Measurements from ENCODE around the gene CD86. TPM values are rescaled to one million over a fixed set of nuclear protein-coding genes. Genes with fewer than 3 reads are reported as not detected.

The CD86 gene
- total and polyA plus RNA-seq, 2 of the 8 experiments (the other 6 are each of a cell fraction or from before 2014, with no cell fraction given) = 0.12 to 0.30 TPM

GRCh38 chr3:122031123-122031468 lies 24.1 kb upstream of the CD86 start:
- H2BK5ac ChIP-seq (ENCODE audit: low read depth, low read length) = no peak overlapping the region
- H4K5ac ChIP-seq (ENCODE audit: insufficient read length, low read depth, low read length) = no peak overlapping the region
- H3K79me2 ChIP-seq (ENCODE audit: control insufficient read depth in 1 of 2, insufficient read depth in 2 of 2, low read length in 2 of 2) = no peaks in the 10 kb centered on the region
- no peak overlapping the region for H2BK20ac ChIP-seq (ENCODE audit: low read length)
- H3K79me1 ChIP-seq (ENCODE audit: low read depth, low read length) = no peaks in the 10 kb centered on the region
- no peaks in the 10 kb centered on the region for H4K20me1 ChIP-seq (replicated peaks in 1 of 2; ENCODE audit: control insufficient read depth in 1 of 2, insufficient read depth in 2 of 2, low read length in 2 of 2)
- FAIRE-seq (no peak), DNase-seq (ENCODE audit: low read depth in 1 of 2, low spot score in 2 of 2) (no peak)
- peaks cover 0 to 4% of the 10 kb centered on the region in 2 experiments; a peak in 1 of 4 replicates for H3K9me3 ChIP-seq (ENCODE audit: insufficient read depth in 2 of 2, low read depth in 1 of 2, low read length in 1 of 2)
- H3K27me3 ChIP-seq (replicated peaks in 1 of 4; ENCODE audit: control insufficient read depth in 3 of 4, extremely low read depth in 1 of 4, insufficient read depth in 3 of 4, low read length in 3 of 4) = no peaks in the 10 kb centered on the region
- H3K23ac ChIP-seq (ENCODE audit: insufficient read length) = no peak overlapping the region
- no peak overlapping the region for H2BK12ac ChIP-seq (ENCODE audit: low read depth, low read length)
- no peak overlapping the region for H3K14ac ChIP-seq (ENCODE audit: insufficient read length)
- POLR2A ChIA-PET (ENCODE audit: partially characterized antibody) = no interaction called here
- no peaks in the 10 kb centered on the region for H3K23me2 ChIP-seq (ENCODE audit: low read depth, low read length)
- no peak overlapping the region for H3K18ac ChIP-seq (ENCODE audit: extremely low read depth, low read length)
- H3K9ac ChIP-seq (replicated peaks in 1 of 4; ENCODE audit: extremely low read depth in 1 of 4, low read depth in 3 of 4, low read length in 3 of 4) = no peak overlapping the region
- H4K8ac ChIP-seq (ENCODE audit: extremely low read depth, insufficient read depth, low read length) = no peak overlapping the region
- no peaks in the 10 kb centered on the region for H3K4me1 ChIP-seq (replicated peaks in 1 of 4; ENCODE audit: control insufficient read depth in 3 of 4, insufficient read depth in 4 of 4, low read length in 3 of 4)
- H3K56ac ChIP-seq (replicated peaks; ENCODE audit: insufficient read length, low read depth, low read length) = no peak overlapping the region
- no peak overlapping the region for H2BK120ac ChIP-seq (replicated peaks; ENCODE audit: low read depth, low read length)
- no peak overlapping the region for H2AK5ac ChIP-seq (ENCODE audit: low read depth, low read length)
- H3K4me2 ChIP-seq (ENCODE audit: insufficient read depth in 1 of 2, low read depth in 2 of 2, low read length in 2 of 2) = no peak overlapping the region
- no peak for TF ChIP-seq E2F6 (IDR thresholded peaks at IDR 0.05)
- TF ChIP-seq JUND (IDR thresholded peaks at IDR 0.05; ENCODE audit: low read length) = no peak
- no peak for TF ChIP-seq TEAD4 (IDR thresholded peaks at IDR 0.05; ENCODE audit: low read depth, low read length)
- no peak for TF ChIP-seq CREB1 (IDR thresholded peaks at IDR 0.05)
- TF ChIP-seq ZNF274 (IDR thresholded peaks at IDR 0.05; ENCODE audit: borderline replicate concordance, extremely low read depth, low read length) = no peak
- TF ChIP-seq GTF2F1 (IDR thresholded peaks at IDR 0.05; ENCODE audit: borderline replicate concordance, low read depth, low read length) = no peak
- no peak for TF ChIP-seq SP2 (IDR thresholded peaks at IDR 0.05; ENCODE audit: low read length)
- no peak for TF ChIP-seq CEBPB (IDR thresholded peaks at IDR 0.05; ENCODE audit: low read depth, low read length)
- TF ChIP-seq SP4 (IDR thresholded peaks at IDR 0.05; ENCODE audit: low read length) = no peak
- no peak overlapping the region for H2AFZ ChIP-seq (ENCODE audit: low read length)
- H3K4ac ChIP-seq (replicated peaks; ENCODE audit: insufficient read length, low read depth, low read length) = no peak overlapping the region
- H4K91ac ChIP-seq (replicated peaks; ENCODE audit: insufficient read length, low read length) = no peak overlapping the region
- CTCF ChIA-PET (ENCODE audit: partially characterized antibody) = interaction anchor here (0.9 to 1.0 kb wide), 3 partner anchors 26 to 35 kb away, joined by 3 to 4 read pairs (median 4); no protein-coding TSS in a partner anchor
- no peaks in the 10 kb centered on the region for H3K36me3 ChIP-seq (ENCODE audit: control insufficient read depth in 2 of 4, insufficient read depth in 4 of 4, low read length in 3 of 4)
- H2BK15ac ChIP-seq (ENCODE audit: low read length) = no peak overlapping the region
- H3K4me3 ChIP-seq (ENCODE audit: extremely low read depth in 1 of 4, insufficient read depth in 2 of 4, low read depth in 3 of 4, low read length in 4 of 4) = no peak overlapping the region
- WGBS, 2 experiments (ENCODE audit: extremely low coverage in 1 of 2, insufficient coverage in 1 of 2, insufficient read length in 1 of 2, insufficient replicate concordance in 2 of 2, low coverage in 1 of 2, low lambda C conversion rate in 2 of 2, missing lambda C conversion rate in 1 of 2) = 94% methylated on average over 1 of the region's 1 CpG; no CpG with 5 or more reads in 1 of the 2 experiments
- H3K27ac ChIP-seq (ENCODE audit: low read depth, low read length) = no peak overlapping the region
